NCI-H2081 (cell line): ENCODE data around the gene HBQ1.
"Not testable (repeated sequence)": the region's sequence is repeated elsewhere in the genome, so short reads cannot be mapped to it uniquely, and the experiment has no call there.

ENCODE experiments used
- DNase-seq, 2 experiments: peaks; one replicate each; lab custom pipeline; 2025; lab: John Stamatoyannopoulos, UW

HBQ1 gene

DNA sequence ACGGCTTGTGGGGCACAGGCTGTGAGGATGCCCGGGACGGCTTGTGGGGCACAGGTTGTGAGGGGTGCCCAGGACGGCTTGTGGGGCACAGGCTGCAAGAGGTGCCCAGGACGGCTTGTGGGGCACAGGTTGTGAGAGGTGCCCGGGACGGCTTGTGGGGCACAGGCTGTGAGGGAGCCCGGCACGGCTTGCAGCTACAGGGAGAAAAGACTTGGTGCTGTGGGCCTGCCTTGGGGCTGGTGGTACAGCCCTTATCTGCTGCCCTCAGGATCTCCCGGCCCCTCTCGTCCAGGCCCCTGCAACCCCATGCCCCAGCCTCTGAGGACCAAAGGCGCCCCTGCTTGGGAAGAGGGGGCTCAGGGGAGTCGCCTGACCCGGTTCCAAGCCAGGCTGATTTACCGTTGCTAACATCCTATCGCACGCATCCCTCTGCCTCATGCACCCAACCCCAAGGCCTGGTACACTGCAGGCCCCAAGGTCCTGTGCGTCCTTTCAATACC lies 19.5 kb upstream of the HBQ1 start:
- no peak for DNase-seq

DNA sequence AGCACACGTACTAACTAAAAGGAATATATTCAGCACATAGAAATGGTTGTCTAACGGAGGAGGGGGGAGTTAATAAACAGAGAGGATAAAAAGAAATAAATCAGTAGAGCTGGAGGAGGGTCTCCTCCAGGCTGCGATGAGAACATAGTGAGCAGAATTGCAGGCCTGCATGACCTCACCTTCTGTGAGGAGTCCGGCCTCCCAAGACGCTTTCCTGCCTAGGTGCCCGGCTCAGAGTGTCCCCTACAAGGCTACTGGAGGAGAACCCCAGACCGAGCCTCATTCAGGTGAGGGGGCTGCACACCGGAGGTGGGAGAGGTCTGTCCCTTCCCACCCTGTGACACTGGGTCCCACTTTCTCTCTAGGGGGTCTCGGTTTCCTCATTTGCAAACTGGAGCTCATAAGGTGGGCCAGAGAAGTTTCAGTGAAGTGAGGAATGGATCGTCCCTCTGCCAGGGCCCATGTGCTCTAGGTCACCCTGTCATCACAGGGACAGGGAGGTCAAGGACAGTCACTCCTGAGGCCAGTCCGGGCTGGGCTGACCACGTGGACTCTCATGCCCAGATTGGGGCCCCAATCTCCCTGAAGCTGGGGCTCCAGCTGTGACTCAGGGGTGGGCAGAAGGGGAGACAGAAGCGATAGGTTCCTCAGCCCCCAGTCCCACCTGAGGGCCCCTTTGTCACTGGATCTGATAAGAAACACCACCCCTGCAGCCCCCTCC lies 17.8 kb upstream of the HBQ1 start:
- DNase-seq = no peak

DNA sequence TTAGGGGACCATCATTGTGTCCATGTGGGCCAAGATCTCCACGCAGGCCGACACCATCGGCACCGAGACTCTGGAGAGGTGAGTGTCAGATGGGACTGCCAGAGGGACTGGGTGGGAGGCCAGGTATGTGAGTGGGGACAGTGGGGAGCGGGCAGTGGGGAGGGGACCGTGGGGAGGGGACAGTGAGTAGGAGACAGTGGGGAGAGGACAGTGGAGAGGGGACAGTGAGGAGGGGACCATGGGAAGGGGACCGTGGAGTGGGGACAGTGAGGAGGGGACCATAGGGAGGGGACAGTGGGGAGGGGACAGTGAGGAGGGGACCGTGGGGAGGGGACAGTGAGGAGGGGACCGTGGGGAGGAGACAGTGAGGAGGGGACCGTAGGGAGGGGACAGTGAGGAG lies 17.1 kb upstream of the HBQ1 start:
- DNase-seq = not testable (repeated sequence)

- DNase-seq = not testable (repeated sequence)
Observed at GRCh38 chr16:163696-164095, 16.6 kb upstream of the HBQ1 start.

DNA sequence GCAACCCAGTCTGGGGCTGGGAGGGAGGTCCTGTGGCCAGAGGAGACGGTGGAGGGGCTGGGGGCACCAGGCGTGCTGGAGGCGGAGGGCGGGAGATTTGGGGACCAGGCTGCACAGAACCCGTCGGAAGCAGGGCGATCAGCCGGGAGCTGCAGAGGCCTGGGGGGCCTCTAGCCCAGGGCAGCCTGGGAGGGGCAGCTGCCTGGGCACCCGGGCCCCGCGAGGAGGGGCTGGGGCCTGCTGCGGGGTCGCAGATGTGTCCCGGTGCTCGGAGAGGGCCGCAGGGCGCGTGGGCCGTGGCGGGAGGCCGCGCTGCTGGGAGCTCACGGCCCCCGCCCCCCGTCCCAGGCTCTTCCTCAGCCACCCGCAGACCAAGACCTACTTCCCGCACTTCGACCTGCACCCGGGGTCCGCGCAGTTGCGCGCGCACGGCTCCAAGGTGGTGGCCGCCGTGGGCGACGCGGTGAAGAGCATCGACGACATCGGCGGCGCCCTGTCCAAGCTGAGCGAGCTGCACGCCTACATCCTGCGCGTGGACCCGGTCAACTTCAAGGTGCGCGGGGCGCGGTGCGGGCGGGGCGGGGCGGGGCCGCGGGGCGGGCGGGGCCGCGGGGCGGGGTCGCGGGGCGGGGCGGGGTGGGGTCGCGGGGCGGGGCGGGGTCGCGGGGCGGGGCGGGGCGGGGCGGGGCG lies 16.0 kb upstream of the HBQ1 start:
- DNase-seq = not testable (repeated sequence)

DNA sequence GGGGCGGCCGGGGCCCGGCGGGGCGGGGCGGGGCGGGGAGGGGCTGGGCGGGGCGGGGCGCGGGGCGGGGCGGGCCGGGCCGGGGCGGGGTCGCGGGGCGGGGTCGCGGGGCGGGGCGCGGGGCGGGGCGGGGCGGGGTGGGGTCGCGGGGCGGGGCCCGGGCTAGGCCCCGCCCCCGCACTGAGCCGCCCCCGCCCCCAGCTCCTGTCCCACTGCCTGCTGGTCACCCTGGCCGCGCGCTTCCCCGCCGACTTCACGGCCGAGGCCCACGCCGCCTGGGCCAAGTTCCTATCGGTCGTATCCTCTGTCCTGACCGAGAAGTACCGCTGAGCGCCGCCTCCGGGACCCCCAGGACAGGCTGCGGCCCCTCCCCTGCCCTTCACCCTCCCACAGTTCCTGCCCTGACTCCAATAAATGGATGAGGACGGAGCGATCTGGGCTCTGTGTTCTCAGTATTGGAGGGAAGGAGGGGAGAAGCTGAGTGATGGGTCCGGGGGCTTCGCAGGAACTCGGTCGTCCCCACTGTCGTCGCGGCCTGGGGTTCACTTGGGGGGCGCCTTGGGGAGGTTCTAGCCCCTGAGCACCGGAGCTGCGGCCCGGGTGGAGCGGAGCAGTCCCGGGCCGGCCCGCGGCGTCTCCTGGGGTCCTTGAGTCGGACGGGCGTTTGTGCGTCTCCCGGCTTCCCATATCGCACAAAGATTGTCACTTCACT lies 15.3 kb upstream of the HBQ1 start:
- no peak for DNase-seq

DNA sequence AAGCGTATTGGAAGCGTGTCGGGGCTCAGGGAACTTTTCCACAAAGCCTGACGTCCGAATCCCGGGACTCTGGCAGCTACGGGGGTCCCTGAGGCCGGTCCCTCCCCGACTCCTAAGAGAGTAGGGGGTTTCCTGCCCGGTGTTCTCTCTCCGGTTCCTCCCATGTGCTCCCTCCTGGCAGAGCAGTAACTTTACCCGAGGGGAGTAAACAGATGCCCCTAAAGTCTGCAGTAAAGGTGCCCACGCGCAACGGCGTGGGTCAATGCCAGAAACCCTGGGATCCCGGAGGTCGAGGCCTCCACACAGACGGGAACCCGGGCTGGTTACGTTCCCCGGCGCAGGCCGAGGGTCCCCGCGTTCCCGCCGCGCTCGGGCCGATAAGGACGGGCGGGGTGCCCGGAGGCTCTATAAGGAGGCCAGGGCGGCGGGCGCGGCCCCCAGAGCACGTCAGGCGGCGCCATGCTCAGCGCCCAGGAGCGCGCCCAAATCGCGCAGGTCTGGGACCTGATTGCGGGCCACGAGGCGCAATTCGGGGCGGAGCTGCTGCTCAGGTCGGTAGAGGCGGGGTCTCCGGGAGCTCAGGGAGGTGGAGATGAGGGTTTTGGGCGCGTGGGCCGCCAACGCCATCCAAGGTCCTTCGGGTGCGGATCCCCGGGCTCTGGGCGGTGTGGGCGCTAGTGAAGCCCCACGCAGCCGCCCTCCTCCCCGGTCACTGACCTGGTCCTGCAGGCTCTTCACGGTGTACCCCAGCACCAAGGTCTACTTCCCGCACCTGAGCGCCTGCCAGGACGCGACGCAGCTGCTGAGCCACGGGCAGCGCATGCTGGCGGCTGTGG lies 14.5 kb upstream of the HBQ1 start, which contains the start of gene HBM:
TSS of gene HBM (plus strand) at position 440 of the 836 bp plus-strand sequence. CDS start at position 460, 20 bp downstream.
- DNase-seq = no peak

DNA sequence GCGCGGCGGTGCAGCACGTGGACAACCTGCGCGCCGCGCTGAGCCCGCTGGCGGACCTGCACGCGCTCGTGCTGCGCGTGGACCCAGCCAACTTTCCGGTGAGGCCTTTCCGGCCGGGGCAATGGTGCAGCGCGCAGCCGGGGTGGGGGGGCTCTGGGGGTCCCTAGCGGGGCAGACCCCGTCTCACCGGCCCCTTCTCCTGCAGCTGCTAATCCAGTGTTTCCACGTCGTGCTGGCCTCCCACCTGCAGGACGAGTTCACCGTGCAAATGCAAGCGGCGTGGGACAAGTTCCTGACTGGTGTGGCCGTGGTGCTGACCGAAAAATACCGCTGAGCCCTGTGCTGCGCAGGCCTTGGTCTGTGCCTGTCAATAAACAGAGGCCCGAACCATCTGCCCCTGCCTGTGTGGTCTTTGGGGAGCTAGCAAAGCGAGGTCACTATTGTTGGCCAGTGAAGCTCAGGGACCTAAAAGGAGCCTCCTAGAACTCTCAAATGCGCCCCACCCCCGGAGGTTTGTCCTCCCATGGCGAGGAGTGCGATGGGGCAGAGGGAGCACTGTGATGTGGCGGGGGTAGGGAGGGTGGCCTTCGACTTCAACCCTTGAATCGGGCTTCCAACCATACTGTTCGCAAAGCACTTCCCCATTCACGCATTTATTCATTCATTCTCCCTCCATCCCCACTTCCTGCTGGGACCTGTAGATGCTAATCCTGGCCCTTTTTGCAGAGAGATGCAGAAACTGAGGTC lies 13.7 kb upstream of the HBQ1 start:
- DNase-seq = no peak

DNA sequence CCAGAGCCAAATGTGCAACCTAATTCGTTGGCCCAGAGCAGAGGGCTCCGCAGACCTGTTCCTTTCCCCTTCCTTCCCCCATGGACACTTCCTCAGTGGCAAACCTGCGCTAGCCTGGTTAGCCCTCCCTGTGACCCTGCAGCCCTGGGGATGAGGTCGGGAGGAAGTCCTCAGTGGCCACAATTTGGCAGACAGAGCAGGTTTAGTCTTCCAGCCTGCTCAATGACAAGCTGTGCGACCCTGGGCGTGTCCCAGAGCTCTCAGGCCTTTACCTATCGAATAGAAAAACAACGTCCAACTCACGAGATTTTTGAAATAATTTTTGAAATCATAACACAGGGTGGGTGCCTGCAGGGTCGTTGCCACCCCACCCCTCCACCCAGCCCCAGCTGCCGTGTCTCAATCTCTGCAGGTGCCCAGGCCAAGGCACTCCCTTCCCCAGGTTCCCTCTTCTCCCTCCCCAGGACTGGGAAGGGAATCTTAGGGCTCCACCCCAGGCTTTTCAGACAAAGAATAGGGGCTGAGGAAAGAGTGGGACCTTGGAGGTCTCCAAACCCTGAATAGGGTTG lies 13.1 kb upstream of the HBQ1 start:
- no peak for DNase-seq

DNA sequence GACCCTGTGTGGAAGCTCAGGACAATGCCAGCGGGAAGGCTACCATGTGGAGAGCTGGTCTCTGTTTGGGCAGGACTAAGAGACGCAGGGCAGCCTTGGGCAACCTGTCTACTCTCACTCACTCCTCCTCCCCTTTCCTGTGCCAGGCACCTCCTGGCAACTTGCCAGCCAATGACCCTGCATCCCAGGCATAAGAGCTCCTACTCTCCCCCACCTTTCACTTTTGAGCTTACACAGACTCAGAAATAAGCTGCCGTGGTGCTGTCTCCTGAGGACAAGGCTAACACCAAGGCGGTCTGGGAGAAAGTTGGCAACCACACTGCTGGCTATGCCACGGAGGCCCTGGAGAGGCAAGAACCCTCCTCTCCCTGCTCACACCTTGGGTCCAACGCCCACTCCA lies 11.8 kb upstream of the HBQ1 start:
- DNase-seq = peak in 1 of 2 experiments; percentile 10

DNA sequence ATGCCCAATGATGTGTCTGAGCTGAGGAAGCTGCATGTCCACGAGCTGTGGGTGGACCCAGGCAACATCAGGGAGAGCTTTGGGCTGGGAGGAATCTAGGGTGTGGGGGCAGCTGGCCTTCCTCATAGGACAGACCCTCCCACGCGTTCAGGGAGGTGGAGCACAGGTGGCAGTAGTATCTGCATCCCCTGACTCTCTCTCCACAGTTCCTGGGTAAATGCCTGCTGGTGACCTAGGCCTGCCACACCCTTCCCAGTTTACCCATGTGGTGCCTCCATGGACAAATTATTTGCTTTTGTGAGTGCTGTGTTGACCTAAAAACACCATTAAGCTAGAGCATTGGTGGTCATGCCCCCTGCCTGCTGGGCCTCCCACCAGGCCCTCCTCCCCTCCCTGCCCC lies 11.2 kb upstream of the HBQ1 start:
- DNase-seq = no peak

- DNase-seq = not testable (repeated sequence)
Observed at GRCh38 chr16:170088-170507, 10.2 kb upstream of the HBQ1 start.

GRCh38 chr16:170788-171187 lies 9.5 kb upstream of the HBQ1 start:
- DNase-seq = no peak

GRCh38 chr16:172374-172941 lies 7.8 kb upstream of the HBQ1 start, which contains the start of gene HBA2:
Gene HBA2, plus strand, starts transcription at chr16:172876. Its CDS starts 37 bp downstream, at chr16:172913.
- DNase-seq = not testable (repeated sequence)

DNA sequence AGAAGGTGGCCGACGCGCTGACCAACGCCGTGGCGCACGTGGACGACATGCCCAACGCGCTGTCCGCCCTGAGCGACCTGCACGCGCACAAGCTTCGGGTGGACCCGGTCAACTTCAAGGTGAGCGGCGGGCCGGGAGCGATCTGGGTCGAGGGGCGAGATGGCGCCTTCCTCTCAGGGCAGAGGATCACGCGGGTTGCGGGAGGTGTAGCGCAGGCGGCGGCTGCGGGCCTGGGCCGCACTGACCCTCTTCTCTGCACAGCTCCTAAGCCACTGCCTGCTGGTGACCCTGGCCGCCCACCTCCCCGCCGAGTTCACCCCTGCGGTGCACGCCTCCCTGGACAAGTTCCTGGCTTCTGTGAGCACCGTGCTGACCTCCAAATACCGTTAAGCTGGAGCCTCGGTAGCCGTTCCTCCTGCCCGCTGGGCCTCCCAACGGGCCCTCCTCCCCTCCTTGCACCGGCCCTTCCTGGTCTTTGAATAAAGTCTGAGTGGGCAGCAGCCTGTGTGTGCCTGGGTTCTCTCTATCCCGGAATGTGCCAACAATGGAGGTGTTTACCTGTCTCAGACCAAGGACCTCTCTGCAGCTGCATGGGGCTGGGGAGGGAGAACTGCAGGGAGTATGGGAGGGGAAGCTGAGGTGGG lies 6.9 kb upstream of the HBQ1 start:
- not testable (repeated sequence) for DNase-seq

- peak in 1 of 2 experiments; percentile 19 for DNase-seq
Observed at GRCh38 chr16:173928-174769, 6.1 kb upstream of the HBQ1 start.

DNA sequence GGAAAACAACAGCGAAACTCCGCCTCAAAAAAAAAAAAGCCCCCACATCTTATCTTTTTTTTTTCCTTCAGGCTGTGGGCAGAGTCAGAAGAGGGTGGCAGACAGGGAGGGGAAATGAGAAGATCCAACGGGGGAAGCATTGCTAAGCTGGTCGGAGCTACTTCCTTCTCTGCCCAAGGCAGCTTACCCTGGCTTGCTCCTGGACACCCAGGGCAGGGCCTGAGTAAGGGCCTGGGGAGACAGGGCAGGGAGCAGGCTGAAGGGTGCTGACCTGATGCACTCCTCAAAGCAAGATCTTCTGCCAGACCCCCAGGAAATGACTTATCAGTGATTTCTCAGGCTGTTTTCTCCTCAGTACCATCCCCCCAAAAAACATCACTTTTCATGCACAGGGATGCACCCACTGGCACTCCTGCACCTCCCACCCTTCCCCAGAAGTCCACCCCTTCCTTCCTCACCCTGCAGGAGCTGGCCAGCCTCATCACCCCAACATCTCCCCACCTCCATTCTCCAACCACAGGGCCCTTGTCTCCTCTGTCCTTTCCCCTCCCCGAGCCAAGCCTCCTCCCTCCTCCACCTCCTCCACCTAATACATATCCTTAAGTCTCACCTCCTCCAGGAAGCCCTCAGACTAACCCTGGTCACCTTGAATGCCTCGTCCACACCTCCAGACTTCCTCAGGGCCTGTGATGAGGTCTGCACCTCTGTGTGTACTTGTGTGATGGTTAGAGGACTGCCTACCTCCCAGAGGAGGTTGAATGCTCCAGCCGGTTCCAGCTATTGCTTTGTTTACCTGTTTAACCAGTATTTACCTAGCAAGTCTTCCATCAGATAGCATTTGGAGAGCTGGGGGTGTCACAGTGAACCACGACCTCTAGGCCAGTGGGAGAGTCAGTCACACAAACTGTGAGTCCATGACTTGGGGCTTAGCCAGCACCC lies 5.0 kb upstream of the HBQ1 start:
- DNase-seq = no peak

- DNase-seq = not testable (repeated sequence)
Observed at GRCh38 chr16:176006-176405, 4.3 kb upstream of the HBQ1 start.
